ENCODE data around the gene SEPTIN11.

The SEPTIN11 gene

DNA sequence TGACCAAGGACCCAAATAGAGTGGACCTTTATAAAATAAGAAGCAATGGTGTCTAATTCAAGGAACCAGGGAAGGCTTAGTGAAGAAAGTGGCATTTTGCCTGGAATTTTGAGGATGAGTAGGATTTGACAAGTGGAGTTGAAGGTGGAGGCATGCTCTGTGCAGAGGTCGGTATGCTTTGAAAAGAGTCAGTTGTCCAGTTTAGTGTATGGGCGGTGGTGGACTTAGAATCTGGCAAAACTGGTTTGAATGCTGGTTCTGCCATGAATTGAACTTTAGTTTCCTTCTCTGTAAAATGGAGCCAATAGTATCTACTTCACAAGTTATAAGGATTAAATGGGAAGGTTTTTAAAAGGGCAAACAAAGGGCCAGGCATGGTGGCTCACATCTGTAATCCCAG, 29.7 kb downstream of the SEPTIN11 start:
- no peak for DNase-seq (ENCODE audit: low spot score)

DNA sequence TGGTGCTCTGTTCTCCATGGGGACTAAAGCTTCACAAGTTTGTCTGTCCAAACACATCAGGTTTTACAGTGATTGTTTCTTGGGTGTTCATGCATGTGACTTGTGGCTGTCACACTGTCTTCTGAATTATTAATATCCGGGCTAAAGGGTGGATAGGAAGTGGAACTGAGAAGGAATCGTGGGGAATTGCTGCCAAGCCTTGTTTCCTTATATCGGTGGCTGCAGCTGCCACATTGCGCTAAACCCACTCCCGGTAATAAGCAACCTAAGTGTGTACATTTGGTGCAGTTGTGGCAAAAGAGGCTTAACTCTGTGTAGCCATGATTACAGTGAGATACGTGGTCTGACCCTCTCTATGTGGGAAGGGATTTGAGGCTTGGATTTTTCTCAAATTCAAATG, 30.7 kb downstream of the SEPTIN11 start:
- DNase-seq (ENCODE audit: low spot score): no peak

DNA sequence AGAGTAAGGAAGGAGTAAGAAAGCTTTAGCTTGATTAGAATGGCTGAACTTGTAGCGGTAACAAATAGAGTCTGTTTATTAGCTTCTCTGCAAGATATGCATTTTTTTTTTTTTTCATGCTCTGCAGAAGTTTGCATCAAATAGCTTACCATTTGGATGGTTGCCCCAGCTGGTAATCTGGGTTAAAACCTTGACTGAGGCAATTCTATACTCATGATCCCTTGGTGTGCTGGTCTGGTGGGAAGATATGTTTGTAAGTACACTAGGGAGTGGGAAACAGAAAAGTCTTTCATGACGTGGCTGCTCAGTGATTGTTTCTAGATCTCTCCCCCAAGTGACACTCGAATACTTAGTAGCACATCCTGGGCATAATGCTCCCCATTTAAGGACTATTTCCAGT, 32.1 kb downstream of the SEPTIN11 start:
- DNase-seq (ENCODE audit: low spot score): no peak

DNA sequence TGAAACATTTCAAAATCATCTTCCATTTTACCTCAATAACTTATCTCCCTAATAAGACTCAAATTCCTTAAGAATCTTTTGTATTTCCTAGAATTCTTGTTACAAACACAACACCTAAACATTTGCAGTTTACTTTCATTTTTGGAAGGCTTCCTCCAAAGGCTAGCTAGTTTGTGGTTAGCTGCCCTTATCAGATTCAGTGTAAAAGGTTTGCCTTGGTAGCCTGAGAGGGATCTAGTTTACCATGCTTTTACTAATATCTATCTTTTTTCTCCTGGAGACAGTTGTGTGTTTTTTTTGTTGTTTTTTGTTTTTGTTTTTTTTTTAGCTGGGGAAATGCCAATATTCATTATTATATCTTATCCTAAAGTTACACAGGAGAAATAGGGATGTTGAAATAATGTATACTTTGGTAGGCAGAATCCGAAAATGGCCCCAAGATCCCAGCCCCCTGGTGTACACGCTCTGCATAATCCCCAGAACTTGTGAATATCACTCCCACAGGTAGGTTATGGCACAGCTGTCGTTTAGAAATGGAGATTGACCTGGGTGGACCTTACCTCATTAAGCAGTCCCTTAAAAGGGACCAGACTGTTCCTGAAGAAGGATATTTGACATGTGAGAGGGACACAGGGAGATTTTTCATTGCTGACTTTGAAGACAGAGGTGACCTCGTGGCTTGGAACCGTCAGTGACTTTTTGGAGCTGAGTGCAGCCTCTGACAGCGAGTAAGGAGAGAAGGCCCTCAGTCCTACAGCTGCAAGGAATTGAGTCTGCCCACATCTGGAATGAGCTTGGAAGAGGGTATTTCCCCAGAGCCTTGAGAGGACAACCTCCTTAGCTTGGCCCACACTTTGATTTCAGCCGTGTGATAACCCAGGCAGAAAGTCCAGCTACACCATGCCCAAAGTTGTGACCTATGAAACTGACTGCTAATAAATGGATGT, 33.4 kb downstream of the SEPTIN11 start:
- DNase-seq (ENCODE audit: low spot score): peak; percentile 39

DNA sequence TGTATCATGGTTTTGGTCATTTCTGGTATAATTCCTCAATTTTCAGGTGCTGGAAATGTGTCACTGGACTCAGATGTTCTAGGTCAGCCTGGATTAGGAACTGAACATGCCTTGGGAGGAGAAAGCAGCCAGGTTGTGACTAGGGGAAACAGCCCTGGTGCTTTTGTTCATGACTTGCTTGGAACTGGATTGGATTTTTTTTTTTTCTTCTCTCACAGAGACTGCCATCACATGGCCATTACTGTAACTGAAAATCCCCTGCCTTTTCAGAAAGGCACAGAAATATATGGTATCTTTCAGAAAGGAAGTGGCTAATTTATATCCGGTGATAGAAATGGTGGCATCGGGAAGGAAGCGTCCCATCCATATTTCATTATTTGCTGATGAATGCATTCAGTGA, 34.6 kb downstream of the SEPTIN11 start:
- peak; percentile 46 for DNase-seq (ENCODE audit: low spot score)

DNA sequence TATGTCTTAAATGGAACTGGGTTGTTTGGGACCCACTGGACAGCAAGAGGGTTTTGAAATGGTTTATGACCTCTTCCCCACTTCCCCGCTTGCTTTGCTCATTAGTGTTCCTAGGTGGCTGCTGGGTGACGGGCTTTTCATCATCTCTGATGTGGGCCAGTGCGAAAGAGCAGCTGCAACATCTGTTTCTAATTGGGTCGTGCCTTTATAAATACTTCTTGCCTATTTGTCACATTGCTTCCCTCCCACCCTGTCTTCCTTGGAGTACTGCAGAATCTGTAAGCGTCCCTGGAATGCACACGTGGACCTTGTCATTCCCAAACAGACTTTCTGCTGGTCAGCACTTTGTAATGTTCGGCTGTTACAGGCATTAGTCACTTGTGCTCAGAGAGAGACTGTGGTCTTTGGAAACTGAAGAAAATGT, 35.2 kb downstream of the SEPTIN11 start:
- DNase-seq (ENCODE audit: low spot score): no peak

DNA sequence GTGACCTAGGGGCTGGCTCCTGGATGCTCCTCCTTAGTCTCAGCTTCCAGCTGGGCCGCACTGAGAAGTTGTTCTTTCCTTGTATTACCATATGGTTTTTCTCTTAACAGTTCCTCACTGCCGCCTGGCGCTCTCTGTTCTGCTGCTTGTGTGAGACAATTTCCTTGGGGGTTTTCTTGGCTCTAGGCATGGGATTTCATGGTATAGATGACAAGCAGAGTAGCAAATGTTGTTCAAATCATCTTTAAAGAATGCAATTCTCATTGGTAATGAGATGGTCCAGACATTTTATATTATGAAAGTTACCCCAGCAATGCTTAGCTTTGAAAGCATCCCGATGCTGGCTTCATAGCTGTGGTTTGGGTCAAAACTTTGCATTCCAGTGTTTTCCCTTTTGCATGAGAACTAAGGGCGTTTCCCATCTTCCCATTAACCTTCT, 37.6 kb downstream of the SEPTIN11 start:
- no peak for DNase-seq (ENCODE audit: low spot score)

DNA sequence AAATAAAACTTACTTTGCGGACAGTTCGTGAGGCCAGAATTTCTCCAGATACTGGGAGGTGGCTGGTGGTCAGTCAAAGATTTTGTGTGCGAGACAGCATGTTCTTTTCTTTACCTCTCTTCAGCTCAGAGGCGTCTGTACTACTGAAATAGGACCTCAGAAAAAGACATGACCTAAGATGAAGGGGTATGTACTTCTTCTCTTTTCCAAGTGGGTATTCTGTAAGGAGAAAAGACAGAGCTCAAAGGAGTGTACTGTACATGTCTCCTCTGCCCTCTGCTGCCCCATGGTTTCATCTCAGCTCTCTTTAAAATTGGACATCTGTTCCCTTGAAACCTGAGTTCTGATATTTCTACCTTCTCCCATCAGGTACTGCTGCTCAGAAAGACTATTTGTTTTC, 38.1 kb downstream of the SEPTIN11 start:
- no peak for DNase-seq (ENCODE audit: low spot score)

DNA sequence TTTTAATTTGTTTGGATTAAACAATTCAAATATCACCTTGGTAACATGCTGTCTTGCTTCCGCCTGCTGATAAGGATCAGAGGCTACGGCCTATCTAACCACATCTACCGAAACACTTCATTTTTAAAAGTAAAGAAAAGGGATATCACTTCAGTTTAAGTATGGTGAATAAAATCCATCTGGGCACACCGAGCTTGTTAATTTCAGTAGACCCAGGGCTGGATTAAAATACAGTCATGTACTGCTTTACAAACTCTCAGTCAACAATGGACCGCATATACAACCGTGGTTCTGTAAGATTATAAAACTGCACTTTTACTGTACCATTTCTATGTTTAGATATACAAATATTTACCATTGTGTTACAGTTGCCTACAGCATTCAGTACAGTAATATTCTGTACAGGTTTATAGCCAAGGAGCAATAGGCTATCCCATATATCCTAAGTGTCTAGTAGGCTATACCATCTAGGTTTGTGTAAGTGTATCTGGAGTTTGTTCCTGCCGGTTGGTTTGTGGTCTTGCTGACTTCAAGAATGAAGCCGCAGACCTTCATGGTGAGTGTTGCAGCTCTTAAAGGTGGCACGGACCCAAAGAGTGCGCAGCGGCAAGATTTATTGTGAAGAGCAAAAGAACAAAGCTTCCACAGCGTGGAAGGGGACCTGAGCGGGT, 40.0 kb downstream of the SEPTIN11 start:
- DNase-seq (ENCODE audit: low spot score): peak; percentile 81

DNA sequence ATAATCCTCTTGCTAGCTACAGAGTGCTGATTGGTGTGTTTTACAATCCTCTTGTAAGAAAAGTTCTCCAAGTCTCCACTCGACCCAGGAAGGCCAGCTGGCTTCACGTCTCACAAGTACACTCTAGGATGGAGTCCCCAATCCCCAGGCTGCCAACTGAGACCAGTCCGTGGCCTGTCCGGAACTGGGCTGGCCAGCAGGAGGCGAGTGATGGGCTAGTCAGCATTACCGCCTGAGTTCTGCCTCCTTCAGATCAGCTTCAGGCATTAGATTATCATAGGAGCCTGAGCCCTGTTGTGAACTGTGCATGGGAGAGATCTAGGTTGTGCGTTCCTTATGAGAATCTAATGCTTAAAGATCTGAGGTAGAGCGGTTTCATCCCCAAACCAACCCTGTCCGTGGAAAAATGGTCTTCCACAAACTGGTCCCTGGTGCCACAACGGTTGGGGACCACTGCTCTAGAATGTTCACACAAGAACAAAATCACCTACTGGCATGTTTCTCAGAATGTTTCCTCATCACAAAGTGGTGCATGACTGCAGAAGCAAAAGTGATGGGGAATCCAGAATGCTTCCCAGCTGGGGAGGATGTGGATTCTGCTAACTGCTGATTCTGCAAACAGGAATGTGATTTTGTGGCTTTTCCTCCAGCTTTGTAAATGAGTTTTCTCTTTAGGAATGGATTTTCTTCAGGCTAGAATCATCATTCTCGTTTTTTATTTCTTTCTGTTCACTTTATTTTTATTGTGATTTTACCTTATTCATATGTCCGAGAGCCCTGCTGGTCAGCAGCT, 40.9 kb downstream of the SEPTIN11 start:
- no peak for DNase-seq (ENCODE audit: low spot score)

DNA sequence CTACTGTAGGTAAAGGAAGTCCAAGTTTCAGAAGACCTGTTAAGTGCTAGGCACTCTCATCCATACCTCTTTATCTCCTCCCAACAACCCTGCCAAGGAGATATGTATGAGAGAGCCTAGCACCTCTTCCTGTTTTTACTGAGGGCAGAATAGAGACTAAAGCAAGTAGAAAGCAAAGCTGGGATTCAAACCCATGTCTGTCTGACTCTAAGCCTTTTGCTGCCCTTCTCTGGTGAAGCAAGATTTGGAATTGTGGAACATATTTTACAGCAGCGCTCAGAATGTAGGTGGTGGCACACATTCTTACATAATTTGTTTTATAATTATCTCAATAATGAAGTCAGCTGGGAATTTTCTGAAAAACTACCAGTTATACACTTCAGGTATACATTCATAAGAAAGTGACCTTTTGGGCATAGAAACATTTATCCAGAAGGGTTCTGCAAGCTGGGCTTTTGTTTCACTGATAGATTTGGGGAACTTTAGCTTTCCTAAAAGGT, 41.7 kb downstream of the SEPTIN11 start:
- no peak for DNase-seq (ENCODE audit: low spot score)

DNA sequence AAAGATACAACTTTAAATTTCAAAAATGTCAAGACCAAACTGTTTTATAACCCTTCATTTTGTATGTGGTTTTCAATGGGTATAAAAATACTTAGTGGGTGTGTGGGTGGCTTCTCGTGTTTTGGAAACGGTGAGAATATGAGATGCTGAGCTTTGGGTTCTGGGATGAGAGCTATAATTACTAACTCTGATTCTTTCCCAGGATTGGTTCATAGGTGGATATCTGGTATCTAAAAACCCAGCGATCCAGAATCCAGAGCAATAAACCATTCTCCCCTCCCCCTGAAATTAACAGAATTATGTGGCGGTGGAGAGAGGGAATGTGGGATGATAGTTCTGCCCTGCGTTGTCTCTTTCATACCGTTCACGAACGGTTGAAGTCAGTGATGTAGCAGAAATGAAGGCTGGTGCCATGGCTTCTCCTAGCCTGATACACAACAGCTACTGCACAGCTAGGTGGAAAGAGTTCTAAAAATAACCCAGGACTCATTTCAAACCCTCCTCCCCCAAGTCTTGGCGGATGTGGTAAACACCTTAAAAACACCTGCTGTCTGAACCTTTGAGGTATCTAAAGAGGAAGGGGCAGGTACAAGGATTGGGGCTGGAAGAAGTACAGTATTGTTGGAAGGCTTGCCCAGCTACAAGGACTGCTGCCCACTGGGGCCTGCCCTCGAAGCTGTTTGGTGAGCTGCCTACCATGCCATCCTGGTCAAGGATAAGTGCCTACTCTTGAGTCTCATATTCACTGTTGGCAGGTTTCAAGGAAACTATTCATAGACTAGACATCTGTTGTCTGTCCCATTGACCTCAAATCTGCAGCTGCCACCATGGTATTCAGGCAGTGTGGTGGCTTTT, 44.5 kb downstream of the SEPTIN11 start:
- peak; percentile 75 for DNase-seq (ENCODE audit: low spot score)

DNA sequence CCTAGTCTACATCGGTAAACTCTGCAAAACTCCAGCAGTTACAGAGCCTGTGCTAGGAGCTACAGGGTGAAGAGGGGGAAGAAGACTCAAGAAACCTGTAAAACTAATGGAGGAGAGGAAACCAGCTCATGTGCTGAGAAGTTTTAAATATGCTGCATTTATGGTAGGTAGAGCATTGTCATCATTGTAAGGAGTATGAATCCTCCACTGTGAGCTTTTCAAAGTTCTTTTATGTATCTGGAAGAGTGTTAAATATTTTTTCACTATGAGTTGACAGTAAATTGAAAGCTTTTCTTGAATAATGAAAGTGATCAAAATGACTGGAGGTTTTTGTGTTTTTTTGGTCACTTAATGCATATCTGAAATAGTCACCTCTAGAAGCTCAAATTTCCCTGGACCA, 46.2 kb downstream of the SEPTIN11 start:
- no peak for DNase-seq (ENCODE audit: low spot score)

DNA sequence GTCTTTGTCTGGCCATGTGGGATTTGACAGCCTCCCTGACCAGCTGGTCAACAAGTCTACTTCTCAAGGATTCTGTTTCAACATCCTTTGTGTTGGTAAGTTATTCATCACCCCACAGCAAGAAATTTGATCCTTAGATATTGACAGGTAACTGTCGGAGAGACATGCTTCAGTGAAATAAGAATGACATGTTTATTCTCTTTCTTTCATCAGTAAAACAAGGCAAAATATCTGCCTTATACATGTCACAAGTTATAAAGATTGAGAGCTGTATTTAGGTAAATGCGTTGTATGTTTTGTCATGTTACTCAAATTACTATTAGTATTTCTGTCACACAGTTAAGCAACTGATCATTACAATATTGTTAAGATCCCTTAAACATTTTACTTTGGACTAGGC, 46.9 kb downstream of the SEPTIN11 start:
- no peak for DNase-seq (ENCODE audit: low spot score)

DNA sequence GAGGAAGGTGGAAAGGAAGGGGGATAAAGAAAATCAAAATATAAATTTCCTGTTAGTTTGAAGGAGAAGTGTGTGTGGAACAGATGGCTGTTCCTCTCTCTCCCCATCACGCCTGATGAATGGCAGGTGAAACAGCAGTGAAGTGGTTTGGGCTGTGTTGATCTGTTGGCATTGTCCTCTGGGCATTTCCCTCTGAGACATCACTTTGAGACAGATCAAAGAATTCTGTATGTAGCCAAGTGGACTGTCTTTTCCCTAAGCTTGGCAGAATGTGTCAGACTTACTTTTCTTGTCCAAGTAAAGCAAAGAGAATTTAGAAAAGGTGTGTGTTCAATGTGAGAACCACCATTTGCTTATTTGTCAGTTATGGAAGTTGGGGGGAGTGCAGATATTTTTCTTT, 47.5 kb downstream of the SEPTIN11 start:
- DNase-seq (ENCODE audit: low spot score): no peak

DNA sequence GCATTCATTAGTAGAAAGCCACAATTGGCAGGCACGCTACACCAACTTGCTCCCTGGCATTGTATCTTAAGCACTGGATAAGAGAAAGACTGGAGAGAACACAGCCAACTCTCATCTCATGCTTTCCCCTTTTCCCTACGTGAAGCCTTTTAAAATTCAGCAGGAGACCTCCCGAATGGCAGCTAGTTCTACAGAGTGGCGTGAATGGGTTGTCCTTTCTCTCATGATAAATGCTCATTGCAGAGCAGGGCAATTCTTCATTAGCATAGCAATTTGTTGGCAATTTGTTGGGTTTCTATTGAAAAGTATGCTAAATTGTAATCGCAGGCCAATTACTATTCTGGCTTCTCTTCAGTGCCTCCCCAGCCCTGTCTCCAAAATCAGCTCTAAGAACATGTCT, 48.0 kb downstream of the SEPTIN11 start:
- no peak for DNase-seq (ENCODE audit: low spot score)

DNA sequence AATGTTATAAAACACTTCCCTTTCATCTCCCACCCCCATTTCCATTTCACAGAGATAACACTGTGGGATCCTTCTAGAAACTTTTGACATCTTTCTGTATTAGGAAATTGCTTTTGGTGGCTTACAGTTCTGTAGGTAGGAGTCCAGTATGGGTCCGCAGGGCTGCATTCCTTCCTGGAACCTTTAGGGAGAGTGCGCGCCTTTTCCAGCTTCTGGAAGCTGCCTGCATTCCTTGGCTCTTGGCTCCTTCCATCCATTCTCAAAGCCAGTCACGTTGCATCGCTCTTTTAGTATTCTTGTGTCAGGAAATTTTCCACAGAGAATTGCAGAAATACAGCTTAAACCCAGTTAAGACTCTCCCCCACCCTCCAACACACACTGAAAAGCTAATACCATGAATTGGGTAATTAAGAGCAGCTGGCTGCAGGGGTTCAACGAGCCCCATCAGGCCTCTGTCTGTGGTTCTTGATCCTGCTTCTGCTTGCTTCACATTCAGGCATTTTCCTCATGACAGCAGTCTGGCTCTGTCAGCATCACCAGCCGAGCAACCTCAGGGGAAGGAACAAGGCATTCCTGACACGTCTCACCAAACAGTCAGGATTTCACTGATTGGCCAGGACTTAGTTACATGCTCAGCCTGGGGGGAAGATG, 48.8 kb downstream of the SEPTIN11 start:
- no peak for DNase-seq (ENCODE audit: low spot score)
